NCI-H146 treated with DMSO at 0.1 percent for 48 hours (cell line): Measurements from ENCODE around the gene FGFR2.
A peak's percentile ranks its signal among the peaks of the same experiment; 100 is the strongest.

ENCODE experiments used
- DNase-seq: peaks from one replicate; lab custom pipeline; 2025; ENCODE audit not compliant: unreplicated experiment; lab: John Stamatoyannopoulos, UW

The FGFR2 gene

DNA sequence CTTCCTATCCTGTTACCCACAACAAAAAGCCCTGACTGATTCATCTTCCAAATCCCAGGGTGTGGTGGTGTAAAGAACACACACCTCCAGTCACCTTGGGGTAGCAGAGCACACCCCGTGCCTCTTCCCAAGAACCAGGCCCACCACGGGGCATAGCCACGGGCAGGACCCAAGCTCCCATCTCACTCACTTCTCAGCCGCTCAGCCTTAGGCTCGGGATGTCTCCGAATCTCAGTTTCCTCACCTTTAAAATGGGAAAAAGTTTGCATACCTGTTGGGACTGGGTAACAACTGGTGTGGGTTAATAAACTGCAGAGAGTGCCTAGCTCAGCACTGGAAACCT, 139.0 kb downstream of the FGFR2 start:
- DNase-seq = no peak

DNA sequence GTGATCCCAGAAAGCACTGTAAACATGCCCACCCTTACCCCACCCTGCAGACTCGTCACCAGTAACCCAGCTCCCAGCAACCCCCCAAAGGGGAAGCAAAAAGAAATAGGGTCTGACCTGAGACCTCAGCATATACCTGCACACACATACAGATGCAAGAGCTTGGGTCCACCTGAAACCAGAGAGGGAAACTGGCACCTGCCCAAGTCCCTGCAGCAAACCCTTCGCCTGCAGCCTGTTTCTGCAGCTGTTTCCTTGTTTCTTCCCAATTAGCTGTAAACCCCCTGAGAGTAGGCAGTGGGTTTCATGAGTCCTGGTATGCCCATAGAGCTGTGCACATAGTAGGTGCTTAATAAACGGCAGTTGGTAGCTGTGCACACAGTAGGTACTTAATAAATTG, 140.5 kb downstream of the FGFR2 start:
- DNase-seq = no peak

DNA sequence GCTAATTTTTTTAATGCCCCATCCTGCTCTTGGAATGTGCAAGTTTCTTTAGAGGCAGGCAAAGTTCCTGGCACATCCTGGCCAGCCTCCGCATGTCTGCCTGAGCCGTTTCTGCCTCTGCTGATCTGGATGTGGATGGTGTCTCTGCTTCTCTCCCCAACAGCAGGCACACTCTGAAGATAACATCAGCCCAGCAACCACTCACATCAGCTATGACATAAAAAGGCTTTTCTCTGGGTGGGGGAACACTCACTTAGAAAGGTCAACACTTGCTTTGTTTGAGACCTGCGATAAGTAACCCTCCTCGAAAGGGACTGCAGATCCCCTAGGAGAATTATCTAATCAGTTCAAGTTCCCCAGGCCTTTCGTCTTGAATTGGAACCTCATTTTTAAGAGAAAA, 142.9 kb downstream of the FGFR2 start:
- DNase-seq = no peak

DNA sequence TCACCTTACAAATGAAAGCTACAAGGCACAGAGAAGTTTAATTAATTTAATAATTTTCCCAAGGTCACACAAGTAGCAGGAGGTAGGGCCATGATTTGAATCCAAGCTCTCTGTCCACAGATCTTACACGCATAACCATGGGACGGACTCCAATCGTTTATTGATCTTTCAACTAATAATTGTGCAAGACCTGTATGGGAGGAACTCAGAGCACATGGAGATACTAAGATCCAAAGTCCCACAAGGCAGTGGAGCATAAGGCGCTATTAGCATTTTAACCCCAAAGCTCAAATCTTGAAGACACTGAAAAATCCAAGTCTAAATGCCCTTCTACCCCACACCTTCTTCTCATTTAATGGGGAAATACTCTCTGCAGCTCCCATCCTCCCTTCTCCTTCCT, 143.5 kb downstream of the FGFR2 start:
- no peak for DNase-seq

DNA sequence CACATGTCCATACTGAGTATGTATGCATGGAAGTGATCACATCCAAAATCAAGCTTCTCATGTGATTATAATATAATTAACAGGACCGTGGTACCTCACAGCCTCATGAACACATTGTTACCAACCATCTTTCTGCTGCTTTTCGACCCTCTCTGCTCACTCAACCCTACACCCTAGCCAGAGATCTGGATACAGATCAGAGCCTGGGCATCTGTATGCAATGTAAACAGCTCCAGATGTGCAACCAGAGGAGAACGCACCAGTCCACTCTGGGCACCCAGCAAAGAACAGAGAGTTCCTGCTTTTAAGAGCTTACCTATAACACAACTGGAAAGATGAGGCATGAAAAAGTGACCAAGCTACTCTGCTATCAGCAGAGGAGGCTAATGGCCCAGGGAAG, 145.1 kb downstream of the FGFR2 start:
- no peak for DNase-seq

DNA sequence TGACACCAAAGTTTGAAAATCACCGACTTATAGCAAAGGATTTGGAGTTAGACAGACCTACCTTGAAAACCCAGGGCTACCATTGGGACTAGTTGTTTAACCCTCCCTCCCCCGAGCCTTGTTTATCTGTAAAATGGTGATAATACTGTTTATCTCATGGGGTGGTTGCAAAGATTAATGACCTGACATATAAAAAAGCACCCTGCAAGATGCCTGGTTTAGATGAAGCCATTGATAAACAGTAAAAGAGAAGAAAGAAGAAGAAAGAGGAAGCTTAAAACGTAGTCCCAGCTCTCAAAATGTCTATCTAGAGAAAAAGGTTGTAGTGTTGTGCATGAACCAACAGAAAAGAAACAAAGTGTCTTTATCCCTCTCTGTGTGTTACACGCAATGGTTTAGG, 145.7 kb downstream of the FGFR2 start:
- DNase-seq = no peak

DNA sequence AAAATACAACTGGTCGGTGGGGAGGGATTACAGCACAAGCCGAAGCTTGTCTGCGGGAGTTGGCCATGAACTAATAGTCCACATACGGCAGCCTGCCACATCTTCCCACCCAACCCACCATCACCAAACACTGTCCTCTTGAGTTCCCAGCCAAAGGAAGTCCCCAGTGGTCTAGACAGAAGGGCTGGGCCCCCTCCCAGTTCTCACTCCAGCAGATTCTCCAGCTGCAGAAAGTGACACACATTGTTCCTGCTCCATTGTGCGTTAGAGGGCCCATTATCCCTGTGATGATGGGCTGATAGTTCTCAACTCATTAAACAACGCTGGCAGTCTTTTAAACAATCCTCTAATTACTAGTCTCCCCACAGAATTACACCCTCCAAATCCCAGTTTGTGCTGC, 148.0 kb downstream of the FGFR2 start:
- DNase-seq = peak; percentile 38

- no peak for DNase-seq
These were observed 148.7 kb downstream of the FGFR2 start for GRCh38 chr10:121449482-121449924.

DNA sequence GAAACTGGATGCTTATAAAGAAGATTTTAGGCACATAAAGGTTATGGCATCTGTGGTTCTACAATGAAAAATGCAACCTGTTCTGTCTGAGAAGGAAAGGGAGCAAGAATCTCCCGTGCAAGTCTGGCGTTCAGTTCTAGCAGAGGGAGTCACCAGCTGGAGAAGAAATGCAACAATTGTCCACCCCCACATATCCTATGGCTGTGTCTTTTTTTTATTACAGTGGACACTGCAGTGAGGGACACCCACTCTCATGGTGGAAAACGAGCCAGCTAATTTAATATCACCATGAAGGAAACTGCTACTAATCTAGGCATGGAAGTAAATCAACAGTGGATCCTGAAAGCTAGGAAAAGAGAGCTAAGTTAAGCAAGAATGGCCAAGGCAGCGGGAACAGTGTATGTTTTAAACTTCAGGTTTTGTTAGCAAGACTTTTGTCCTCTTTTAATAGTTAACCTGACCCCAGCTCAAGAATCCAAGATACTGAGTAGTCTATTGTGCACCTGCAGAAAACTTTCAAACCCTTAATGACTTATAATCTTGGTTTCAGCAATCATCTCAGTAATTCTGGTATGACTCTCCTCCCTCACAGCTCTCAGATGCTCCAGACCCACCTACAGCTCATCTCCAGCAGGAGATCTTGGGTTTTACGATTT, 149.3 kb downstream of the FGFR2 start:
- no peak for DNase-seq

GRCh38 chr10:121444520-121445165, 153.6 kb downstream of the FGFR2 start:
- DNase-seq = no peak

DNA sequence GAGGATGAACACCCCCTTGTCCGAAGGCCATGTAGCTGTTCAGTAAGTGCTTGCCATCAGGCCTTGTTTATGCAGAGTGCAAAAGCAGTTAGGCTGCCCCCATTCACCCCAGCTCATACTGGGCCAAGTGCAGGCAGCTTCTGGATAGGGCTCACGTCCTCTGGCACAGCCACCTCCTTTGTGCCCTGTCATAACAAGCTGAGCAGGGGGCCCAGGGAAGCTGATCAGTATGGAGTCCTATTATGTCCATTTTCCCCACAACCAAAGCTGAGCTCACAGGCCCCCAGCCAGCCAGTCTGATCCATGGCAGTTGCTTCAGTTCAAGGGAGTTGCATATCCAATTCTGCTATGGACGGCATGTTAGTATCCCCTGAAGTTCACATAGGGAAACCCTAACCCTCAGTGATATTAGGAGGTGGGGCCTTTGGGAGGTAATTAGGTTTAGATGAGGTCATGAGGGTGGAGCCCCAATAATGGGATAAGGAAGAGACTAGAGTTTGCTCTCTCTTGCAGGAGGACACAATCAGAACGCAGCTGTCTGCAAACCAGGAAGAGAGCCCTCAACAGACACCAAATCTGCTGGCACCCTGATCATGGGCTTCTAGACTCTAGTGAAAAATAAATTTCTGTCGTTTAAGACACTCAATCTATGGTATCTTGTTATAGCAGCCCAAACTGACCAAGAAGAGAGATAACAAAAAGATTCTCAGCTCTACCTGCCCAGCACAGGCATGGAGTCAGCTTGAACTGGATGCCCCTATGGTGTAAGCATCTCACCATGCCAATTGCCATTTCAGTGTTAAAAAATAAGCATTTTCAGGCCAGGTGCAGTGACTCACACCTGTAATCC, 155.9 kb downstream of the FGFR2 start:
- no peak for DNase-seq

GRCh38 chr10:121440461-121440860, 157.8 kb downstream of the FGFR2 start:
- no peak for DNase-seq

DNA sequence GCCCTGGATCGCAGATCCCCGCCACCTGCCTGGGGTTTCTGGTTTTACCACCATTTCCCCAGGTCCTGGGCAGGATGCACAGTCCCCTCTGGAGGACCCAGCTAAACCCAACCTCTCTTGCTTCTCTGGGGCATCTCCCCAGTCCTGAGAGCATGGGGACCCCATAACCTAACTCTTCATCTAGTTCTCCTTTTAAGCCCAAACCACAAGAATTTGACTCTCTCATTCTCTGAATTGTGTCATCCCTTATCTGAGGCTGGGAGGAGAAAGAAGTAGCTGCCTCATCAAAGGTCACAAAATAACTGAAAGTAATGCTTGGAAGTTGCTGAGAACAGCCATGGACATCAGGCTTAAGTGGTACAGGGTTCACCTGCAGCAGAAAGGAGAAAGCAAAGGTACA, 159.9 kb downstream of the FGFR2 start:
- no peak for DNase-seq

DNA sequence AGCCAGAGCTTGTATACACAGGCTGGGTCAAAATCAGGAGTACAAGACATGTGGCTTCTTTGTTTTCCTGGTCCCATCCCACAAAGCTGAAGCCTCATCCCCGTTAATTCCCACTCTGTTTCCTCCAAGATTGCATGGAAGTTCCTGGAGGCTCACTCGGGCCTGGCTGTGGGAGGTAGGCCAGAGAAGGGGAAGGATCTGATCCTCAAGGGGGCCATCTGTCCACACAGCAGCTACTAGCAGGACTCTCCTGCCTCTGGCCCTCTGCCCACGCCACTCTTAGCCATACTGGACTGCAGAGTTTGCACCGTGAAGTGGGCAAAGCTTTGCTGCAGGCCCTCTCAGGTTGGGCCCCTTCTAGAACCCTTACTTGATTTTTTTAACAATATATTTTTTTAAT, 160.6 kb downstream of the FGFR2 start:
- DNase-seq = no peak

GRCh38 chr10:121436630-121437341, 161.5 kb downstream of the FGFR2 start:
- DNase-seq = peak; percentile 14

DNA sequence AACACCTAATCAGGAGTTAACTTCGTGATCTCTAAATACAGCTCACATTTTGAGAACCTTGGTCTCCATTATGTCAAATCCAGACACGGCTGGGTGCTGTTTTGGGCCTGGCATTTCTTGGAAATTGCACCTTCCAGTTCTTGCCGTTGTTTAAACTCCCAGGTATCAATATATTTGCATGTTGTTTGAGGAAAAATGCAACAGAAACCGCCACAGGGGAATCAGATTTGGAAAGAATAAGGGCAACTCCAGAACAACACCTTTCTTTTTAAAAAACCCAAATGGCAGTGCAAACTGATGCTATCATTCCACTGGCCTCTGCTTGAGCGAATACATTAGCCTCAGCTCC, 162.0 kb downstream of the FGFR2 start:
- DNase-seq = no peak

DNA sequence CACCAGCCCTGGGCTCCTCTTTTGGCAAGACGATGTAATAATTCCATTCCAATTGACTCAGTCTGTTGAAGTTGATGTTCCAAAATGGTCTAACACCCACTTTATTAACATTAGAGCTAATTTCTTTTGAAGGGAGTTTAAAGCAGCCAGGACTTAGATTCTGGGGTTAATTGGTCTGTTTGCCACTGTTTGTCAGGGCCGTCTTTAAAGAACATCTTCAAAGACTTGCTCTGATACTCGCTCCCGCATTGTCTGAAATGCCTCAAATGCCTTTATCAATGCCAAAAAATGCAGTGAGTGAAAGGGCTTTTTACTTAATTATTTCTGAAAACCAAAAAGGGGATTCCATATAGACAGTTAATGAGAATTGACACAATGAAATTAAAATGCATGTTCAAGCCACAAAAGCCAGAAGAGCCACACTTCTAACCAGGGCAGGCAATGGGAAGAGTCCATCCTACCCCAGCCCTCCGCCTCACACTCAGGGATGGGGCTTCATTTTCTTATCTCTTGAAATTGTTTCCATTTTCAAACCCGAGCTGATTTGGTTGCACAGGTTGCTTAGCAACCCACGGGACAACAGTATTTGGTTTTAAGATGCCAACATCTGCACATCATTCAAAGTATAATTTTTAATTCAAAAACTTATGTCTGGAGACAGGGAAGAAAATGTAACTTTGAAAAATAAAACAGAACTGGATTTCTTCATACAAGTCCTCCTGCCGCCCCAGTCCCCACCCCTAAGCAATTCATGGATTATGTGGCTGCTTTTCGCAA, 163.0 kb downstream of the FGFR2 start:
- no peak for DNase-seq

DNA sequence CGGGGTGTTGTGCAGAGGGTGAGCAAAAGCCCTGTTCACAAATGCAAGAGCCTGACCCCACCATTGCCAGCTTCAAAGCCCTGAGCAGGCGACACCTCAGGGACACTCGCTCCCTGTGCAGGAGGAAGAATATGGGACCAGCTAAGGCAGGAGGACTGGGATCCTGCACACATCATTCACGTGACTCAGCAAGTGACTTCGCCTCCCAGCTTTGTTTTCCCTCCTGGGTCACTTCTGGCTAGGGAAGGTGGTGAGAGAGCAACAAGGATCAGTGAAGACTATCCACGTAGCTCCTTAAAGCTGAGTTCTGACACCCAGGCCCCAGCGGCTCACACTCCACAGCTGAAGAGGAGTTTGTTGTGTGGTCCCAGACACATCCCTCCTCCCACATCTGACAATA, 164.3 kb downstream of the FGFR2 start:
- no peak for DNase-seq

GRCh38 chr10:121428867-121429266, 169.4 kb downstream of the FGFR2 start:
- peak; percentile 16 for DNase-seq
